Measurements from ENCODE around the gene SERINC3. TPM values are rescaled to one million over a fixed set of nuclear protein-coding genes. Genes with fewer than 3 reads are reported as not detected.
"Not testable (repeated sequence)": the region's sequence is repeated elsewhere in the genome, so short reads cannot be mapped to it uniquely, and the experiment has no call there.

The SERINC3 gene
- total RNA-seq: 94.3 TPM
- long read RNA-seq, full-length matches to known transcripts: 144 of 165 reads
- long read RNA-seq, partial matches to known transcripts: 10 of 165 reads
- long read RNA-seq, other reads (novel, unspliced or antisense): 11 of 165 reads

DNA sequence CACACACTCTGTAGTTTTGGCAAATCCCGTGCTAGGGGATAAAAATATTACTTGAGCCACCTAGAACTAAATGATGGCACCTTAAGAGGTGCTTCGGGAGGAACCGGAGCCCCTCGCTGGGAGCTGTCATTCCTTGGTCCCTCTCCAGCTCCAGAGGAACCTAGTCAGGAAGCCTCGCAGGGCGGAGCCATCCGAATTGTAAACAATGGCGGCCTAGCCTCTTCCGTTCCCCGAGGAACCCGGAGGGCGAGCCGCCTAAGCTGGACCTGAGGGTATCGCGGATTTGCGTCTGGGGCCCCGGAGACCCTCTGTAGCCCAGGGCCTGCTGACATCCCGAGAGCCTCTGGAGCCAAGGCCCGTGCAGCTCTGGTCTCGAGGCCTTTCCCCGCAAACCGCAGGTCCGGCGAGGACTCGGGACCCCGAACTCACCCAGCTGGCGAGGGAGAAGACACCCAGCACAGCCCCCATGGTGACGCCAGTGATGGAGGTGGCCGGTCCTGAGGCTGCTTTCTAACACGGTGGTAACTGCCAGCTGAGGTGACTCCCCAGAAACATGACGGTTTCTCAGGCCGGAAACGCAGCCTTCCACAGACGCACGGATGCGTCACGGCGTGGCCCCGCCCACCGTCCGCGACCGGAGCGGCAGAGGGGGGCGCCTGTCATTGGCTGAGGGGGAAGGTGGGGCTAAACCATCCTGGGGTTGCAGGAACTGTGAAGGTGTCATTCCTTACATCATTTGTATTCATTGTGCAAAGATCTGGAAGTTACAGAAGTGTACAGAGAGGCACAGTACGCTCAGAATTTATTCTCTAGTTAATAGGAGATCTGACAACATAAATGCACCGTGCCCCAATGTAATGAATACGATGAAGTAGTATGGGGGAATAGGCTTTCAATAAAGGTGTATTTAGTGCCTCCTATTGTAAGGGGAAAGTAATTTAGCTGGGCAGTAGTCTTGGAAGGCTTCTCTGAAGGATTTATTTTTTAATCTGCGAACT, at the start of gene SERINC3:
TSS of gene SERINC3 (minus strand) at position 587 of the 998 bp plus-strand sequence. CDS start at position 468, 119 bp downstream.
- intact Hi-C loops (cut with DNase I): loop anchor here (5.0 kb wide), 1 partner anchor 44 kb away; the partner anchor contains the start of gene TTPAL

GRCh38 chr20:44571362-44571988, 49.6 kb upstream of the SERINC3 start:
- intact Hi-C loops (cut with DNase I): no loop called here
- no peak for DNase-seq (ENCODE audit: low spot score)

More for the DNA sequence above, at the start of gene SERINC3:
- DNase-seq (ENCODE audit: low spot score): peak; percentile 98

- no peak for DNase-seq (ENCODE audit: low spot score)
- intact Hi-C loops (cut with DNase I): no loop called here
Measured at GRCh38 chr20:44570367-44570766, 48.5 kb upstream of the SERINC3 start.

- intact Hi-C loops (cut with DNase I): no loop called here
- no peak for DNase-seq (ENCODE audit: low spot score)
Measured at GRCh38 chr20:44566811-44567210, 44.9 kb upstream of the SERINC3 start.

DNA sequence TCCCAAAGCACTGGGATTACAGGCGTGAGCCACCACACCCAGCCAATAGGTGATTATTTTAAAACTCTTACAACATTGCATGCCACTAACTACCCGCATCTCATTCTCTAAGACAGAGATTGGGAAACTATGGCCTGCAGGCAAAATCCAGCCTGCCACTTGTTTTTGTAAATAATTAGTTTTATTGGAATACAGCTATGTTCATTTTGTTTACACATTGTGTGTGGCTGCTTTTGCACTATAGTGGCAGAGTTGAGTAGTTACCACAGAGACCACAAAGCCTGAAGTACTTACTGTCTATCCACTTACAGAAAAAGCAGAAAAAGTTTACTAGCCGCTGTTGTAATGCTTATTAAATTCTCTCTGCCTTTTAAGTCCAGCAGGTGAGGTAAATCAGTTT, 44.1 kb upstream of the SERINC3 start:
- no peak for DNase-seq (ENCODE audit: low spot score)
- intact Hi-C loops (cut with DNase I): no loop called here

GRCh38 chr20:44561876-44562275, 40.0 kb upstream of the SERINC3 start:
- intact Hi-C loops (cut with DNase I): no loop called here
- no peak for DNase-seq (ENCODE audit: low spot score)

- intact Hi-C loops (cut with DNase I); DNase-seq (ENCODE audit: low spot score): not testable (repeated sequence)
Measured at GRCh38 chr20:44560818-44561217, 38.9 kb upstream of the SERINC3 start.

DNA sequence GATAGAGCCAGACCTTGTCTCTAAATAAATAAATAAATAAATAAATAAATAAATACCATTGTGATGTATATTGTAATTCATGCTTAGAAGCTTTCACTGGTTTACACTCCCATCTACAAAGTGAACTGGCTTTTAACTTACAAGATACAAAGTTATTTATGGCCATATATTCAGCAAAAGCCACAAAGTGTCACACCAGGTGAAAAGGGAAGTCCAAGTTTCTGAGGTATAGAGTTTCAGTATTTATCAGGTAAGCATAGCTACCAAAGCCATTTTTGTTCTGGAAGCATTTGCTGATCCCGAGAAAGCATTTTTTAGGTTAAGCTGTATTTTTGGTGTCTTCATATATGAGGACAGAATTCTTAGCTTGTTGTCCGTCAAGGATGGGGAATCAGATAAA, 38.4 kb upstream of the SERINC3 start:
- intact Hi-C loops (cut with DNase I): no loop called here
- DNase-seq (ENCODE audit: low spot score): no peak

DNA sequence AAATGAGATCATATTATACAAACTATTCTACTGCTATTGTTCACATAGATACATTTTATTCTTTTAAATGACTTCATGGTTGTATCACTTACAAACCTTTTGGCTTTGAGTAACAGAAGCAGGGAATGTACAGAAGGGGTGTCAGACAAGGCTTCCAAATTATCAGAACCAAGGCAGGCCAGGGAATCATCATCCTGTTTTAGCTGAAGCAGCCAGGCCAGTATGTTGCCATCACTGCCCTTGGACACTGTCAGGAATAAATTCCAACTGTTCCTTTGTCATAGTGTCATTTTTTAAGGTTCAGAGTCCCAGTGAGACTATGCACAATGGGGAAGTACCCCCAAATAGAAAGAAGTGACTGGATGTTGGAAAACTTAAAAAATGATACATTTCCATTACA, 37.4 kb upstream of the SERINC3 start:
- intact Hi-C loops (cut with DNase I): no loop called here
- DNase-seq (ENCODE audit: low spot score): no peak

- intact Hi-C loops (cut with DNase I): no loop called here
- no peak for DNase-seq (ENCODE audit: low spot score)
Measured at GRCh38 chr20:44552950-44553908, 31.4 kb upstream of the SERINC3 start.

DNA sequence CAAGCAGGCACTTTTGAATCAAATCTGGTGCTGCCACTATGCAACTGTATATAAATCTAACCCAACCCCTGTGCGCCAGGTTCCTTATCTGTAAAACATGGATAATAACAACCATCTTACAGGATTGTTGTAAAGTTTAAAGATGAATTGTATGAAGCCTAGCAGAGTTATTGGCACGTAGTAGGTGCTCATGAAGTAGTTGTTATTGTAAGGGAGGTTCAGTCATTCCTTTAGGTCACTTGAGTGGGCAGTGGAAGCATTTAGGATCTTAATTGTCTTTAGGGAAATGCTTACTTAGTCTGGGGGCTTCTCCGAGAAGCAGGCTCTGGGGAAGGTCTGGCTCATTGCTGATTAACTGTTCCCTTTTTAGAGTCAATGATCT, 30.7 kb upstream of the SERINC3 start:
- DNase-seq (ENCODE audit: low spot score): no peak
- intact Hi-C loops (cut with DNase I): no loop called here

- intact Hi-C loops (cut with DNase I): no loop called here
- DNase-seq (ENCODE audit: low spot score): no peak
Measured at GRCh38 chr20:44552050-44552449, 30.2 kb upstream of the SERINC3 start.

GRCh38 chr20:44549123-44549522, 27.3 kb upstream of the SERINC3 start:
- intact Hi-C loops (cut with DNase I): no loop called here
- no peak for DNase-seq (ENCODE audit: low spot score)

- DNase-seq (ENCODE audit: low spot score): no peak
- intact Hi-C loops (cut with DNase I): no loop called here
Measured at GRCh38 chr20:44547419-44547818, 25.5 kb upstream of the SERINC3 start.

- intact Hi-C loops (cut with DNase I): loop anchor here (5.0 kb wide), 1 partner anchor 58 kb away; no protein-coding TSS in a partner anchor
- DNase-seq (ENCODE audit: low spot score): no peak
Measured at GRCh38 chr20:44544263-44544662, 22.4 kb upstream of the SERINC3 start.

- intact Hi-C loops (cut with DNase I): loop anchor here (5.0 kb wide), 1 partner anchor 59 kb away; no protein-coding TSS in a partner anchor
- DNase-seq (ENCODE audit: low spot score): no peak
Measured at GRCh38 chr20:44543358-44543757, 21.5 kb upstream of the SERINC3 start.

- intact Hi-C loops (cut with DNase I): loop anchor here (5.0 kb wide), 1 partner anchor 59 kb away; no protein-coding TSS in a partner anchor
Measured at GRCh38 chr20:44542890-44543289, 21.0 kb upstream of the SERINC3 start.

DNA sequence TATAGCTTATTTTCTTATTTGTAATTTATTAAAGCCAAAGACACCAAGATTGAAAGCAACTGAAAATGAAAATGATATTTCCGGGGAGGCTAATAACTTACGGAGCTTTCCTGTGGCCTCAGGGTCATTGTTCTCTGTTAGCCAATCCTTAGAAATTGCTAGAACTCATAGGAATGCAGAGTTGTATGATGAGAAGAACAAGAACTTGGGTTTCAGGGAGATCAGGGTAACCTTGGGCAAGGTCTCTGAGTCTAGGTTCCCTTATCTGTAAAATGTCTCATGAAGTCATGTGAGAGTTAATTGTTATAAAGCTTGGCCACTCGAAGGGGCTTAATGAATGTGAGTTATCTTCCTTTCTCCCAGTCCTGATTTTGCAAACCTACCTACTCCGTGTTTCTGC, 20.1 kb upstream of the SERINC3 start:
- no peak for DNase-seq (ENCODE audit: low spot score)
- intact Hi-C loops (cut with DNase I): loop anchor here (5.0 kb wide), 1 partner anchor 60 kb away; no protein-coding TSS in a partner anchor

More at GRCh38 chr20:44542890-44543289, 21.0 kb upstream of the SERINC3 start:
- DNase-seq (ENCODE audit: low spot score): no peak

DNA sequence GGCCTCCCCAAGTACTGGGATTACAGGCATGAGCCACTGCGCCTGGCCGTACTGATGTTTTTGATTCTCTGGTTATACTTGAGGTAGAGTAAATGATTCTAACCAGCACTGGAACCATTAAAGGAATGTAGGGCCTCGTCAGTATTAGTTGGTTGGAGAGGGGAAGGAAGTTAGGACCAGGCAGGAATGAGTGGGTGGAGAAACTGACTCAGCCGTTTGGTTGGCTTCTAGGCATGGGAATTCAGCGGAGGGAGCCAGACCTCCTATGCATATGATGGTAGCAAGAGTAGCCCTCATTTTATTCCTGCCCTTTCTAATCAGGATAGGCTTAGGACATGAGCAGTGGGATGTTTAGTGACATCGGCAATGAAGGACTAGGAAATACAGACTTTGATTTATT, 19.0 kb upstream of the SERINC3 start:
- intact Hi-C loops (cut with DNase I): loop anchor here (5.0 kb wide), 1 partner anchor 61 kb away; no protein-coding TSS in a partner anchor
- no peak for DNase-seq (ENCODE audit: low spot score)
